Epithelial cell of esophagus (primary cell): ENCODE data around the gene SHANK3.

Experiments
- DNase-seq: peaks from one replicate; pipeline ENCODE4 v3.0.0; 2010; ENCODE audit warnings: low read depth
- H3K4me3 ChIP-seq: 2 replicates; pipeline ENCODE4 v1.5.1; 2011; ENCODE audit warnings: mild to moderate bottlenecking, low read length, control low read depth
- CTCF ChIP-seq: IDR thresholded peaks from 2 replicates; pipeline ENCODE4 v1.5.1; 2011; ENCODE audit warnings: low read depth, mild to moderate bottlenecking, low read length, control low read depth, inconsistent platforms; ENCODE audit not compliant: insufficient read depth; ENCODE audit errors: missing control alignments

The SHANK3 gene

GRCh38 chr22:50660306-50660705 lies 12.3 kb upstream of the SHANK3 start:
- H3K4me3 ChIP-seq = no peak overlapping the region
- no peak for TF ChIP-seq CTCF
- no peak for DNase-seq

GRCh38 chr22:50665212-50665611 lies 7.4 kb upstream of the SHANK3 start:
- no peak overlapping the region for H3K4me3 ChIP-seq
- no peak for DNase-seq
- TF ChIP-seq CTCF = no peak

GRCh38 chr22:50665738-50666137 lies 6.9 kb upstream of the SHANK3 start:
- H3K4me3 ChIP-seq = no peak overlapping the region
- DNase-seq = no peak
- TF ChIP-seq CTCF = no peak

- DNase-seq = no peak
- H3K4me3 ChIP-seq = no peak overlapping the region
- TF ChIP-seq CTCF = no peak
Measured at GRCh38 chr22:50670513-50670912, 2.1 kb upstream of the SHANK3 start.

- no peak for TF ChIP-seq CTCF
- no peak for DNase-seq
- no peak overlapping the region for H3K4me3 ChIP-seq
Measured at GRCh38 chr22:50670914-50671538, 1.6 kb upstream of the SHANK3 start.

- DNase-seq = no peak
- no peak for TF ChIP-seq CTCF
- no peak overlapping the region for H3K4me3 ChIP-seq
Measured at GRCh38 chr22:50671641-50672040, 982 bp upstream of the SHANK3 start.

GRCh38 chr22:50672041-50672440 lies 582 bp upstream of the SHANK3 start:
- H3K4me3 ChIP-seq = no peak overlapping the region
- no peak for DNase-seq
- TF ChIP-seq CTCF = no peak
